ENCODE data around the gene DTX3L. TPM values are rescaled to one million over a fixed set of nuclear protein-coding genes. Genes with fewer than 3 reads are reported as not detected.

Gene DTX3L
- total RNA-seq, 2 donors from 2014 or later: 43.9 to 60.5 TPM

- DNase-seq (no peak), ATAC-seq (no peak)
- intact Hi-C loops (cut with DNase I, micrococcal nuclease): no loop called here
These were observed 26.5 kb downstream of the DTX3L start for GRCh38 chr3:122590610-122591009.

- no peak for ATAC-seq
- no peak for DNase-seq
- intact Hi-C loops (cut with DNase I, micrococcal nuclease): no loop called here
These were observed 29.9 kb downstream of the DTX3L start for GRCh38 chr3:122594025-122594424.

GRCh38 chr3:122598151-122598550 is 34.0 kb downstream of the DTX3L start:
- no peak for DNase-seq
- intact Hi-C loops (cut with DNase I, micrococcal nuclease): no loop called here
- ATAC-seq: no peak

GRCh38 chr3:122598556-122598955 is 34.4 kb downstream of the DTX3L start:
- intact Hi-C loops (cut with DNase I, micrococcal nuclease): no loop called here
- DNase-seq: no peak
- no peak for ATAC-seq

GRCh38 chr3:122602011-122602710 is 38.0 kb downstream of the DTX3L start:
- DNase-seq (no peak), ATAC-seq (no peak)
- intact Hi-C loops (cut with DNase I, micrococcal nuclease): no loop called here

GRCh38 chr3:122603056-122603455 is 38.9 kb downstream of the DTX3L start:
- intact Hi-C loops (cut with DNase I, micrococcal nuclease): no loop called here
- no peak for DNase-seq
- no peak for ATAC-seq

GRCh38 chr3:122606330-122606729 is 42.2 kb downstream of the DTX3L start:
- no peak for DNase-seq
- intact Hi-C loops (cut with DNase I, micrococcal nuclease): no loop called here
- ATAC-seq: no peak

GRCh38 chr3:122608916-122609315 is 44.8 kb downstream of the DTX3L start:
- no peak for ATAC-seq
- intact Hi-C loops (cut with DNase I, micrococcal nuclease): no loop called here
- no peak for DNase-seq

- ATAC-seq (no peak), DNase-seq (no peak)
- intact Hi-C loops (cut with DNase I, micrococcal nuclease): no loop called here
These were observed 45.8 kb downstream of the DTX3L start for GRCh38 chr3:122609798-122610559.

- no peak for ATAC-seq
- DNase-seq: no peak
- intact Hi-C loops (cut with DNase I, micrococcal nuclease): no loop called here
These were observed 48.6 kb downstream of the DTX3L start for GRCh38 chr3:122612696-122613095.

GRCh38 chr3:122615303-122615702 is 51.2 kb downstream of the DTX3L start:
- intact Hi-C loops (cut with DNase I, micrococcal nuclease): no loop called here

GRCh38 chr3:122618614-122619013 is 54.5 kb downstream of the DTX3L start:
- ATAC-seq (no peak), DNase-seq (no peak)
- intact Hi-C loops (cut with DNase I, micrococcal nuclease): no loop called here

More at GRCh38 chr3:122615303-122615702, 51.2 kb downstream of the DTX3L start:
- ATAC-seq (no peak), DNase-seq (no peak)

- intact Hi-C loops (cut with DNase I, micrococcal nuclease): no loop called here
- ATAC-seq: no peak
These were observed 54.9 kb downstream of the DTX3L start for GRCh38 chr3:122619040-122619439.

GRCh38 chr3:122620399-122620798 is 56.3 kb downstream of the DTX3L start:
- DNase-seq: no peak
- ATAC-seq: no peak
- intact Hi-C loops (cut with DNase I, micrococcal nuclease): no loop called here

More at GRCh38 chr3:122619040-122619439, 54.9 kb downstream of the DTX3L start:
- DNase-seq: no peak

- DNase-seq: no peak
- intact Hi-C loops (cut with DNase I, micrococcal nuclease): no loop called here
- ATAC-seq: no peak
These were observed 57.0 kb downstream of the DTX3L start for GRCh38 chr3:122621112-122621511.

- DNase-seq (no peak), ATAC-seq (no peak)
- intact Hi-C loops (cut with DNase I, micrococcal nuclease): no loop called here
These were observed 59.1 kb downstream of the DTX3L start for GRCh38 chr3:122623031-122623829.

Measured in left colon (tissue), 2 donors.